ENCODE data around the gene UBE3A. TPM values are rescaled to one million over a fixed set of nuclear protein-coding genes. Genes with fewer than 3 reads are reported as not detected.

UBE3A gene
- total RNA-seq, 1 donor from 2014 or later, result 99.9 TPM

GRCh38 chr15:25431836-25432561 is 6.8 kb downstream of the UBE3A start:
- DNase-seq (ENCODE audit: low read depth, low spot score), result no peak
- TF ChIP-seq CTCF (conservative IDR thresholded peaks at IDR 0.05), result no peak
- H3K27ac Mint-ChIP-seq (ENCODE audit: unreplicated experiment), result no peak overlapping the region
- no peaks in the 10 kb centered on the region for H3K36me3 Mint-ChIP-seq (ENCODE audit: low read depth)
- H3K4me3 Mint-ChIP-seq, result peak overlapping the region; percentile 36
- H3K4me1 Mint-ChIP-seq, result peaks cover 44% of the 10 kb centered on the region
- no peaks in the 10 kb centered on the region for H3K27me3 Mint-ChIP-seq (ENCODE audit: low read depth)
- H3K9me3 Mint-ChIP-seq, result no peaks in the 10 kb centered on the region

GRCh38 chr15:25427861-25428260 is 11.0 kb downstream of the UBE3A start:
- H3K9me3 Mint-ChIP-seq, result peaks cover 3% of the 10 kb centered on the region
- no peak for DNase-seq (ENCODE audit: low read depth, low spot score)
- H3K27me3 Mint-ChIP-seq (ENCODE audit: low read depth), result no peaks in the 10 kb centered on the region
- peaks cover 8% of the 10 kb centered on the region for H3K36me3 Mint-ChIP-seq (ENCODE audit: low read depth)
- no peak overlapping the region for H3K27ac Mint-ChIP-seq (ENCODE audit: unreplicated experiment)
- H3K4me3 Mint-ChIP-seq, result no peak overlapping the region
- peaks cover 21% of the 10 kb centered on the region for H3K4me1 Mint-ChIP-seq
- TF ChIP-seq CTCF (conservative IDR thresholded peaks at IDR 0.05), result no peak

- Mint-ChIP-seq H3K9me3 (peaks cover 3% of the 10 kb centered on the region), H3K36me3 (ENCODE audit: low read depth) (peaks cover 8% of the 10 kb centered on the region), H3K4me3 (no peak overlapping the region), H3K27ac (ENCODE audit: unreplicated experiment) (no peak overlapping the region), H3K27me3 (ENCODE audit: low read depth) (no peaks in the 10 kb centered on the region), H3K4me1 (peaks cover 13% of the 10 kb centered on the region)
- DNase-seq (ENCODE audit: low read depth, low spot score), result no peak
- TF ChIP-seq CTCF (conservative IDR thresholded peaks at IDR 0.05), result no peak
These were observed 11.8 kb downstream of the UBE3A start for GRCh38 chr15:25426896-25427610.

- H3K36me3 Mint-ChIP-seq (ENCODE audit: low read depth), result peaks cover 28% of the 10 kb centered on the region
- DNase-seq (ENCODE audit: low read depth, low spot score), result no peak
- H3K27ac Mint-ChIP-seq (ENCODE audit: unreplicated experiment), result no peak overlapping the region
- H3K4me3 Mint-ChIP-seq, result no peak overlapping the region
- no peaks in the 10 kb centered on the region for H3K27me3 Mint-ChIP-seq (ENCODE audit: low read depth)
- TF ChIP-seq CTCF (conservative IDR thresholded peaks at IDR 0.05), result no peak
- peaks cover 3% of the 10 kb centered on the region for H3K4me1 Mint-ChIP-seq
- peaks cover 12% of the 10 kb centered on the region for H3K9me3 Mint-ChIP-seq
These were observed 14.8 kb downstream of the UBE3A start for GRCh38 chr15:25424073-25424472.

- no peak for DNase-seq (ENCODE audit: low read depth, low spot score)
- Mint-ChIP-seq H3K36me3 (ENCODE audit: low read depth) (peaks cover 40% of the 10 kb centered on the region), H3K27ac (ENCODE audit: unreplicated experiment) (no peak overlapping the region), H3K27me3 (ENCODE audit: low read depth) (no peaks in the 10 kb centered on the region), H3K4me1 (no peaks in the 10 kb centered on the region), H3K9me3 (peaks cover 12% of the 10 kb centered on the region), H3K4me3 (no peak overlapping the region)
- no peak for TF ChIP-seq CTCF (conservative IDR thresholded peaks at IDR 0.05)
These were observed 16.8 kb downstream of the UBE3A start for GRCh38 chr15:25422021-25422420.

Data from neural crest cell (in vitro differentiated cells).